Panc1 (cell line): ENCODE results near the gene ISCU. TPM values are rescaled to one million over a fixed set of nuclear protein-coding genes. Genes with fewer than 3 reads are reported as not detected.

Source experiments
- ATAC-seq: fragments of 200-7000 bp; cut with Tn5 transposase; 2 replicates; pipeline ENCODE4 v1.9.1; 2020; ENCODE audit warnings: mild to moderate bottlenecking, moderate library complexity
- BruUV-seq: library from RNA; stranded (reverse); fragments of 400-500 nt; replicated peaks from 2 replicates; lab custom pipeline; 2021; lab: Mats Ljungman, UMichigan
- CTCF ChIA-PET: fragments of 300-600 bp; sonication (Branson Sonifier 250); formaldehyde crosslinking; loops from one replicate; lab custom pipeline; 2022; ENCODE audit warnings: antibody characterized with exemption; lab: Charles Lee
- POLR2A ChIA-PET: fragments of 300-600 bp; sonication (Branson Sonifier 250); formaldehyde crosslinking; loops from one replicate; lab custom pipeline; 2022; ENCODE audit warnings: antibody characterized with exemption; lab: Charles Lee
- DNase-seq: peaks from one replicate; pipeline ENCODE4 v3.0.0-alpha.2; 2010; ENCODE audit warnings: low read depth, low spot score
- H3K27ac ChIP-seq: 2 replicates; pipeline ENCODE4 v1.5.1; 2011; ENCODE audit warnings: mild to moderate bottlenecking, low read length, inconsistent platforms
- H3K27me3 ChIP-seq: fragments of 200-500 bp; sonication (Bioruptor generic); 2 replicates; pipeline ENCODE4 v1.6.0; 2014; ENCODE audit warnings: low read length, inconsistent platforms; ENCODE audit not compliant: control insufficient read depth, insufficient read depth
- H3K36me3 ChIP-seq: fragments of 200-500 bp; sonication (Bioruptor generic); 2 replicates; pipeline ENCODE4 v1.5.1; 2014; ENCODE audit warnings: inconsistent platforms, mild to moderate bottlenecking, low read length, moderate library complexity; ENCODE audit not compliant: control insufficient read depth, insufficient read depth
- H3K4me1 ChIP-seq: 2 replicates; pipeline ENCODE4 v1.5.1; 2011; ENCODE audit warnings: inconsistent platforms, mild to moderate bottlenecking, low read length, moderate library complexity; ENCODE audit not compliant: control insufficient read depth, insufficient read depth
- H3K4me3 ChIP-seq, 2 experiments: 2 replicates each; pipeline ENCODE4 v1.5.1; 2011 to 2012; ENCODE audit warnings: low read depth in 2 of 2, low read length in 2 of 2, mild to moderate bottlenecking in 2 of 2, inconsistent platforms in 1 of 2, moderate library complexity in 1 of 2
- H3K9me3 ChIP-seq: fragments of 200-500 bp; sonication (Bioruptor generic); 2 replicates; pipeline ENCODE4 v1.5.1; 2014; ENCODE audit warnings: low read depth, mild to moderate bottlenecking, inconsistent platforms, low read length, moderate library complexity; ENCODE audit not compliant: control insufficient read depth, insufficient read depth
- POLR2AphosphoS5 ChIP-seq: IDR thresholded peaks from 2 replicates; pipeline ENCODE4 v1.6.1; 2012; ENCODE audit warnings: mild to moderate bottlenecking, low read depth, low read length, moderate library complexity
- SIN3A ChIP-seq: IDR thresholded peaks from 2 replicates; pipeline ENCODE4 v1.6.1; 2012; ENCODE audit warnings: low read depth, mild to moderate bottlenecking, low read length, moderate library complexity, borderline replicate concordance; ENCODE audit not compliant: insufficient read depth
- TCF7L2 ChIP-seq: IDR thresholded peaks from 2 replicates; pipeline ENCODE4 v1.6.1; 2011; ENCODE audit warnings: mild to moderate bottlenecking, low read depth, low read length, inconsistent platforms
- in situ Hi-C: cut with HindIII; loops from 2 replicates; pipeline ENCODE4 v1.10.0; 2016; ENCODE audit warnings: low sequenced_read_pairs, low pct_unique_long_range_greater_than_20kb
- intact Hi-C: fragments of 100-400 bp; cut with micrococcal nuclease; formaldehyde crosslinking; loops from one replicate; pipeline ENCODE4 v1.10.0; 2022; ENCODE audit not compliant: unreplicated experiment
- total RNA-seq: library from RNA; stranded (reverse); gene quantifications from one replicate; pipeline ENCODE4 v1.2.1, GENCODE V29; 2021; ENCODE audit not compliant: unreplicated experiment
- TF ChIP-seq, protein P1 (sequence below), 2 experiments: IDR thresholded peaks; 2 replicates each; pipeline ENCODE4 v1.6.1; 2011 to 2012; ENCODE audit warnings: low read depth in 2 of 2, control low read depth in 1 of 2, low read length in 1 of 2, mild to moderate bottlenecking in 1 of 2, moderate library complexity in 1 of 2; ENCODE audit not compliant: insufficient read depth in 1 of 2
- TF ChIP-seq, protein P2 (sequence below): fragments of 450-650 bp; IDR thresholded peaks from 2 replicates; pipeline ENCODE4 v1.5.1; 2017; ENCODE audit warnings: mild to moderate bottlenecking

Gene ISCU
- total RNA-seq, 1 experiment from 2014 or later: 66.1 TPM

DNA sequence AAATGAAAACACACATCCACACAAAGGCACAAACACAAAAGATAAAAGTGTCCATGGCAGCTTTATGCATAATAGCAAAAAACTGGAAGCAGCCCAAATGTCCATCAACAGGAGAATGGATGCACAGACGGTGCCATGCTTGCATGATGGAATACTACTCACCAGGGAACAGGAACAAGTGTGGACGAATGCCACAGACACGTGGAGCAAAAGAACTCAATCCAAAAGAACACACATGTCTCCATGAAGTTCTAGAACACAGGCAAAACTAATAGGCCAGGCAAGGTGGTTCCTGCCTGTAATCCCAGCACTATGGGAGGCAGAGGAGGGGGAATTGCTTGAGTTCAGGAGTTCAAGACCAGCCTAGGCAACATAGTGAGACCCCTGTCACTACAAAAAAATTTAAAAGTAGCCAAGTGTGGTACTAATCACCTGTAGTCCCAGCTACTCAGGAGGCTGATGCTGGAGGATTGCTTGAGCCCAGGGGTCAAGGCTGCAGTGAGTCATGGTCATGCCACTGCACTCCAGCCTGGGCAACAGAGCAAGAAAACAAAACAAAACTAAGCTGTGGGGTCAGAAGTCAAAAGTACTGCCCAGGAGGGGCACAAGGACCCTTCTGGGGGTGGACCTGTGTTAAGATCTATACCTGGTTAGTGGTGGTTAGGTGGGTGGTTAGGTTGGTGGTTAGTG lies 42.7 kb downstream of the ISCU start:
- H3K4me1 ChIP-seq: no peaks in the 10 kb centered on the region
- BruUV-seq: no TSS peak
- no peaks in the 10 kb centered on the region for H3K9me3 ChIP-seq
- H3K4me3 ChIP-seq: no peak overlapping the region
- TF ChIP-seq POLR2AphosphoS5 (no peak), TCF7L2 (no peak), SIN3A (no peak)
- TF ChIP-seq, protein P1, sequence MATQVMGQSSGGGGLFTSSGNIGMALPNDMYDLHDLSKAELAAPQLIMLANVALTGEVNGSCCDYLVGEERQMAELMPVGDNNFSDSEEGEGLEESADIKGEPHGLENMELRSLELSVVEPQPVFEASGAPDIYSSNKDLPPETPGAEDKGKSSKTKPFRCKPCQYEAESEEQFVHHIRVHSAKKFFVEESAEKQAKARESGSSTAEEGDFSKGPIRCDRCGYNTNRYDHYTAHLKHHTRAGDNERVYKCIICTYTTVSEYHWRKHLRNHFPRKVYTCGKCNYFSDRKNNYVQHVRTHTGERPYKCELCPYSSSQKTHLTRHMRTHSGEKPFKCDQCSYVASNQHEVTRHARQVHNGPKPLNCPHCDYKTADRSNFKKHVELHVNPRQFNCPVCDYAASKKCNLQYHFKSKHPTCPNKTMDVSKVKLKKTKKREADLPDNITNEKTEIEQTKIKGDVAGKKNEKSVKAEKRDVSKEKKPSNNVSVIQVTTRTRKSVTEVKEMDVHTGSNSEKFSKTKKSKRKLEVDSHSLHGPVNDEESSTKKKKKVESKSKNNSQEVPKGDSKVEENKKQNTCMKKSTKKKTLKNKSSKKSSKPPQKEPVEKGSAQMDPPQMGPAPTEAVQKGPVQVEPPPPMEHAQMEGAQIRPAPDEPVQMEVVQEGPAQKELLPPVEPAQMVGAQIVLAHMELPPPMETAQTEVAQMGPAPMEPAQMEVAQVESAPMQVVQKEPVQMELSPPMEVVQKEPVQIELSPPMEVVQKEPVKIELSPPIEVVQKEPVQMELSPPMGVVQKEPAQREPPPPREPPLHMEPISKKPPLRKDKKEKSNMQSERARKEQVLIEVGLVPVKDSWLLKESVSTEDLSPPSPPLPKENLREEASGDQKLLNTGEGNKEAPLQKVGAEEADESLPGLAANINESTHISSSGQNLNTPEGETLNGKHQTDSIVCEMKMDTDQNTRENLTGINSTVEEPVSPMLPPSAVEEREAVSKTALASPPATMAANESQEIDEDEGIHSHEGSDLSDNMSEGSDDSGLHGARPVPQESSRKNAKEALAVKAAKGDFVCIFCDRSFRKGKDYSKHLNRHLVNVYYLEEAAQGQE (IDR thresholded peaks at IDR 0.05; ENCODE audit: insufficient read depth in 1 of 2, low read depth in 2 of 2, low read length in 1 of 2): no peak
- TF ChIP-seq, protein P2, sequence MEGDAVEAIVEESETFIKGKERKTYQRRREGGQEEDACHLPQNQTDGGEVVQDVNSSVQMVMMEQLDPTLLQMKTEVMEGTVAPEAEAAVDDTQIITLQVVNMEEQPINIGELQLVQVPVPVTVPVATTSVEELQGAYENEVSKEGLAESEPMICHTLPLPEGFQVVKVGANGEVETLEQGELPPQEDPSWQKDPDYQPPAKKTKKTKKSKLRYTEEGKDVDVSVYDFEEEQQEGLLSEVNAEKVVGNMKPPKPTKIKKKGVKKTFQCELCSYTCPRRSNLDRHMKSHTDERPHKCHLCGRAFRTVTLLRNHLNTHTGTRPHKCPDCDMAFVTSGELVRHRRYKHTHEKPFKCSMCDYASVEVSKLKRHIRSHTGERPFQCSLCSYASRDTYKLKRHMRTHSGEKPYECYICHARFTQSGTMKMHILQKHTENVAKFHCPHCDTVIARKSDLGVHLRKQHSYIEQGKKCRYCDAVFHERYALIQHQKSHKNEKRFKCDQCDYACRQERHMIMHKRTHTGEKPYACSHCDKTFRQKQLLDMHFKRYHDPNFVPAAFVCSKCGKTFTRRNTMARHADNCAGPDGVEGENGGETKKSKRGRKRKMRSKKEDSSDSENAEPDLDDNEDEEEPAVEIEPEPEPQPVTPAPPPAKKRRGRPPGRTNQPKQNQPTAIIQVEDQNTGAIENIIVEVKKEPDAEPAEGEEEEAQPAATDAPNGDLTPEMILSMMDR: no peak
- no peak overlapping the region for H3K27ac ChIP-seq
- in situ Hi-C loops (no loop called here), intact Hi-C loops (no loop called here)
- no peak for DNase-seq
- no peaks in the 10 kb centered on the region for H3K36me3 ChIP-seq
- no peaks in the 10 kb centered on the region for H3K27me3 ChIP-seq
- ATAC-seq: no peak
- CTCF ChIA-PET: no interaction called here
- POLR2A ChIA-PET: no interaction called here

DNA sequence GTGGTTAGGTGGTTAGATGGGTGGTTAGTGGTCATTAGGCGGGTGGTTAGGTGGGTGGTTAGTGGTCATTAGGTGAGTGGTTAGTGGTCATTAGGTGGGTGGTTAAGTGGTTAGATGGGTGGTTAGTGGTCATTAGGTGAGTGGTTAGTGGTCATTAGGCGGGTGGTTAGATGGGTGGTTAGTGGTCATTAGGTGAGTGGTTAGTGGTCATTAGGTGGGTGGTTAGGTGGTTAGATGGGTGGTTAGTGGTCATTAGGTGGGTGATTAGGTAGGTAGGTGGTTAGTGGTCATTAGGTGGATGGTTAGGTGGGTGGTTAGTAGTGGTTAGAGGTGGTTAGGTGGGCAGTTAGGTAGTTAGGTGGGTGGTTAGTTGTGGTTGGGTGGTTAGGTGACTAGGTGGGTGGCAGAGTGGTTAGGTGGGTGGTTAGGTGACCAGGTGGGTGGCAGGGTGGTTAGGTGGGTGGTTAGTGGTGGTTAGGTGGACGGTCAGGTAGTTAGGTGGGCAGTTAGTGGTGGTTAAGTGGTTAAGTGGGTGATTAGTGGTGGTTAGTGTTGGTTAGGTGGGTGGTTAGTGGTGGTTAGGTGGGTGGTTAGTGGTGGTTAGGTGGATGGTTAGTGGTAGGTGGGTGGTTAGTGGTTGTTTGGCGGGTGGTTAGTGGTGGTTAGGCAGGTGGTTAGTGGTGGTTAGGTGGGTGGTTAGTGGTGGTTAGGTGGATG lies 43.5 kb downstream of the ISCU start:
- Histone ChIP-seq H3K36me3 (no peaks in the 10 kb centered on the region), H3K27me3 (no peaks in the 10 kb centered on the region), H3K27ac (no peak overlapping the region), H3K9me3 (no peaks in the 10 kb centered on the region), H3K4me3 (no peak overlapping the region), H3K4me1 (no peaks in the 10 kb centered on the region)
- CTCF ChIA-PET: no interaction called here
- DNase-seq: no peak
- intact Hi-C loops (no loop called here), in situ Hi-C loops (no loop called here)
- TF ChIP-seq, protein P2: no peak
- TF ChIP-seq TCF7L2: no peak
- no peak for TF ChIP-seq POLR2AphosphoS5
- TF ChIP-seq, protein P1 (IDR thresholded peaks at IDR 0.05; ENCODE audit: insufficient read depth in 1 of 2, low read depth in 2 of 2, low read length in 1 of 2): no peak
- no peak for TF ChIP-seq SIN3A
- no peak for ATAC-seq
- no TSS peak for BruUV-seq
- POLR2A ChIA-PET: no interaction called here
